Measurements from ENCODE around the gene ACAA1. TPM values are rescaled to one million over a fixed set of nuclear protein-coding genes. Genes with fewer than 3 reads are reported as not detected.

ACAA1 gene
- total and polyA plus RNA-seq, 12 donors, result 42.3 to 200 (median 106) TPM

DNA sequence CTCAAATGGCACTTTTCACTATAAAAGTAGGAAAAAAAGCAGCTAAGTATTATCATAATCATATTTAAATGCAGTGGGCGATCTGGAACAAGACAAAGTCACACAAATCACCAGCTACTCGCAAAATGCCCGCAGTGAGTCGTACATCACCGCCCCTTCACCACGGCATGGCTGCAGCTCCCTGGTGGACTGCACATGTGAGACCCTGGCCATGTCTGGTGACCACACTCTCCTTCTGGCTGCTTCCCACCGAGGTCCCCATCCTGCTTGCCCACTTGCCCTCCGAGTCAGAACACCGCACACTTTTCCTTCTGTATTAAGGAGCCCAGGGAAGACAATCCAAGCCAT, 38.6 kb downstream of the ACAA1 start:
- TF ChIP-seq, protein P1, sequence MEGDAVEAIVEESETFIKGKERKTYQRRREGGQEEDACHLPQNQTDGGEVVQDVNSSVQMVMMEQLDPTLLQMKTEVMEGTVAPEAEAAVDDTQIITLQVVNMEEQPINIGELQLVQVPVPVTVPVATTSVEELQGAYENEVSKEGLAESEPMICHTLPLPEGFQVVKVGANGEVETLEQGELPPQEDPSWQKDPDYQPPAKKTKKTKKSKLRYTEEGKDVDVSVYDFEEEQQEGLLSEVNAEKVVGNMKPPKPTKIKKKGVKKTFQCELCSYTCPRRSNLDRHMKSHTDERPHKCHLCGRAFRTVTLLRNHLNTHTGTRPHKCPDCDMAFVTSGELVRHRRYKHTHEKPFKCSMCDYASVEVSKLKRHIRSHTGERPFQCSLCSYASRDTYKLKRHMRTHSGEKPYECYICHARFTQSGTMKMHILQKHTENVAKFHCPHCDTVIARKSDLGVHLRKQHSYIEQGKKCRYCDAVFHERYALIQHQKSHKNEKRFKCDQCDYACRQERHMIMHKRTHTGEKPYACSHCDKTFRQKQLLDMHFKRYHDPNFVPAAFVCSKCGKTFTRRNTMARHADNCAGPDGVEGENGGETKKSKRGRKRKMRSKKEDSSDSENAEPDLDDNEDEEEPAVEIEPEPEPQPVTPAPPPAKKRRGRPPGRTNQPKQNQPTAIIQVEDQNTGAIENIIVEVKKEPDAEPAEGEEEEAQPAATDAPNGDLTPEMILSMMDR (IDR thresholded peaks at IDR 0.05), result no peak
- no peak for TF ChIP-seq POLR2A (IDR thresholded peaks at IDR 0.05)
- no peaks in the 10 kb centered on the region for H3K36me3 ChIP-seq (replicated peaks in 1 of 2)
- DNase-seq, result no peak
- intact Hi-C loops (cut with DNase I), result no loop called here
- no peaks in the 10 kb centered on the region for H3K9me3 ChIP-seq (replicated peaks in 1 of 3)
- no peaks in the 10 kb centered on the region for H3K27me3 ChIP-seq
- 81 to 87% (median 85%) methylated on average over 9 of the region's 9 CpGs for WGBS, 4 donors
- H3K27ac ChIP-seq, result no peak overlapping the region
- no peak overlapping the region for H3K4me3 ChIP-seq
- no peaks in the 10 kb centered on the region for H3K4me1 ChIP-seq (replicated peaks in 1 of 2)

DNA sequence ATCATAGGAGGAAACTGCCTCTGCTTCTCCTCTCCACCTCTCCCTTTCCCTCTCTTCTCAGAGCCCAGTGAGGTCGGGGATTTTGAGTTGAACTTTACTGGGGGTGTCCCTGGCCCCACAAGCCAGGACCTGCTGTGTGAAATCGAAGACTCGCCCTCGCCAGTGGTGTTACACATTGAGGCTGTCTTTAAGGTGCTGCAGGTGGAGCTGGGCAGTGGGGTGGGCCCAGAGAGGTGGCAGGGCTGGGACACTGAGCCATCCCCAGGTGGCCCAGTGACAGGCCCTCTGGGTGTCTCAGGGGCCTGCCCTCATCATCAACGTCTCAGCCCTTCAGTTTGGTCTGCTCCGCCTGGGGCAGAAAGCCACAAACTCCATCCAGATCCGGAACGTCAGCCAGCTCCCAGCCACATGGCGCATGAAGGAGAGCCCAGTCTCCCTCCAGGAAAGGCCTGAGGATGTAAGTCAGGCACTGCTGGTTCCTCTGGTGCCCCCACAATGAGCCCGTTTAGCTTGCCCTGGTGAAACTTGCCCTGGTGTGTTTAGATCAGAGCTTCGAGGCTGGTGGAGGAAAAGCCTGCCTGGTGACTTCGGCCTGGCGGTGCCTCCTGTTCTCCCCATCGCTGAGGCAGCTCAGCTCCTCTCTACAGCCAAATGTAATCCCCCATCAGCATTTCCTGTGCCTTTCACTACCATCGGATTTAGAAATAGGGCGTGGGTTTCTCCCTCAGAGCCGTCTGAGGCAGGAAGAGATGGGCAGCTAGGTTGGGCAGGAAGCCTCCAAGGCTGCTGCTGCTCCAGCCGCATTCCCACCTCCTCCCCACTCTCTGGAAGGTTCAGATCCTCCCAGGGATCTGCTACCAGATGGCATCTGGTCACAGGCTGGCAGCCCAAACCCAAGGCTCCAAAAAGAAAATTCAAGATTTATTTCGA, 39.2 kb downstream of the ACAA1 start:
- Histone ChIP-seq H3K4me1 (replicated peaks in 1 of 2) (no peaks in the 10 kb centered on the region), H3K27ac (no peak overlapping the region), H3K27me3 (no peaks in the 10 kb centered on the region), H3K36me3 (replicated peaks in 1 of 2) (no peaks in the 10 kb centered on the region), H3K4me3 (no peak overlapping the region), H3K9me3 (replicated peaks in 1 of 3) (no peaks in the 10 kb centered on the region)
- DNase-seq, result no peak
- intact Hi-C loops (cut with DNase I), result no loop called here
- TF ChIP-seq, protein P1 (IDR thresholded peaks at IDR 0.05), result no peak
- no peak for TF ChIP-seq POLR2A (IDR thresholded peaks at IDR 0.05)
- 69 to 80% (median 76%) methylated on average over 9 to 19 of the region's 19 CpGs for whole genome bisulfite sequencing, 4 donors

DNA sequence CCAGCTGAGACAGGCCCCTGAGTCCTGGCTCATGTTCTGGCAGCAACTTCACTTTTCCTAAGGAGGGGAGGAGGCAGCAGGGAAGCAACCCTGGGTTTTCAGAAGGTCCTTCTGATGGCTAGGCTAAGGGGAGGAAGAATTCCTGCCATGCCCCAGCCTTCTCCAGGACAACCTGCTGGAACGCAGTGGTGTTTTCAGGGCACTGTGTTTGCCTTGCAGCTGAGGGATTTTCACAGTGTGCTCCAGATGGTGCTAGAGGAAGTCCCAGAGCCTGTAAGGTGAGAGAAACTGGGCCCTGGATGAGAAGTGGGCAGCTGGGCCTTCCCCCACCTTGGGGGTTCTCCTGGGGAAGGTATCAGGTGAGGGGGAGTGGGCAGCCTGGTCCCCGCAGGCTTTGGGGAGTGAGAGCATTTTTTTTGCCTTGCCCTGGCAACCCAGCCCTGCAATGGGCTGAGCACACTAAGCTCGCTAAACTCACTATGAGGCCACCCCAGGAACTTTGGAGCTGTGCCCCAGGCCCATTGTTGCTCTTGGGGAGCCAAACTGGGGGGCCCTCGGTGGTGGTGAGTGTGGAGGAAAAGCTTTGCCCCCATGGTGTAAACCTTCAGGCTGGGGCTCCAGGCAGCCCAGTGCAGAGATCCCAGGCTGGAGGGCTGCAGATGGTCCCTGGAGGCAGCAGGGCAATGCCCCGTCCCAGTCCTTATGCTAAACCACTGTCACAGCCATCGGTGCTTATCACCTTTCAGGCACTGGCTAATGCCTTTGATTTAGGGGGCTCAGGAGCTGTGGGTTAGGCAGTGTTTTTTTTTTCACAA, 41.1 kb downstream of the ACAA1 start:
- no peak for DNase-seq
- no peaks in the 10 kb centered on the region for H3K27me3 ChIP-seq
- H3K9me3 ChIP-seq (replicated peaks in 1 of 3), result no peaks in the 10 kb centered on the region
- no peaks in the 10 kb centered on the region for H3K36me3 ChIP-seq (replicated peaks in 1 of 2)
- TF ChIP-seq POLR2A (IDR thresholded peaks at IDR 0.05), result no peak
- no peaks in the 10 kb centered on the region for H3K4me1 ChIP-seq (replicated peaks in 1 of 2)
- intact Hi-C loops (cut with DNase I), result no loop called here
- WGBS, 4 donors, result 73 to 85% (median 80%) methylated on average over 3 to 6 of the region's 6 CpGs
- no peak overlapping the region for H3K4me3 ChIP-seq
- H3K27ac ChIP-seq, result no peak overlapping the region

DNA sequence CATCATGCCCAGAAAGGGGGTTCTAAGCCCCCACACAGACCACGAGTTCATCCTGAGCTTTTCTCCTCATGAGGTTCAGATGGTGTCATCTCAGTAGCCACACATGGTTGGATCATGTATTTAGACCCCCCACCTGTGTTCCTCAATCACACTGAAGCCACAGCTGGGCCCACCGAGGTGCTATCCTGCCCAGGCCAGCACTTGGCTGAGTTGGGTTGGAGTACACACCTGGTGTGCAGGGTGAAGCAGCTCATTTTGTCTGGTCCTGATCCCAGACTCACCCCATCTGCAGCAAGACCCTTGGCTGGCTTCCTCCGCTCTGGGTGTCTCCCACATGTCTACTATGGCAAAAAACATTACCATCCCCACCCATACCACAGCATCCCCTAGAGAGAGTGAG, 41.9 kb downstream of the ACAA1 start:
- Histone ChIP-seq H3K27ac (no peak overlapping the region), H3K4me3 (no peak overlapping the region), H3K27me3 (no peaks in the 10 kb centered on the region), H3K36me3 (replicated peaks in 1 of 2) (no peaks in the 10 kb centered on the region), H3K4me1 (replicated peaks in 1 of 2) (no peaks in the 10 kb centered on the region), H3K9me3 (replicated peaks in 1 of 3) (no peaks in the 10 kb centered on the region)
- TF ChIP-seq POLR2A (IDR thresholded peaks at IDR 0.05), result no peak
- TF ChIP-seq, protein P1 (IDR thresholded peaks at IDR 0.05), result no peak
- 83 to 100% (median 84%) methylated on average over 2 to 3 of the region's 3 CpGs for WGBS, 4 donors
- DNase-seq, result no peak
- intact Hi-C loops (cut with DNase I), result no loop called here
